ENCODE data around the gene HNRNPAB.

- no peak for TF ChIP-seq EGR1 (IDR thresholded peaks at IDR 0.05)
- no peak for TF ChIP-seq RAD21 (IDR thresholded peaks at IDR 0.05; ENCODE audit: low read depth)
- no peak for TF ChIP-seq TAF1 (IDR thresholded peaks at IDR 0.05; ENCODE audit: low read depth)
- peak; percentile 42; the same call in 1 of the 2 replicates for TF ChIP-seq USF1 (IDR thresholded peaks at IDR 0.05)
- TF ChIP-seq EP300 (IDR thresholded peaks at IDR 0.05; ENCODE audit: borderline replicate concordance) = no peak
- TF ChIP-seq, protein P1, sequence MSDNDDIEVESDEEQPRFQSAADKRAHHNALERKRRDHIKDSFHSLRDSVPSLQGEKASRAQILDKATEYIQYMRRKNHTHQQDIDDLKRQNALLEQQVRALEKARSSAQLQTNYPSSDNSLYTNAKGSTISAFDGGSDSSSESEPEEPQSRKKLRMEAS (IDR thresholded peaks at IDR 0.05) = no peak; the same call in 1 of the 2 replicates
- no peak for TF ChIP-seq YY1 (IDR thresholded peaks at IDR 0.05; ENCODE audit: low read depth)
- TF ChIP-seq CEBPB (IDR thresholded peaks at IDR 0.05) = no peak
- TF ChIP-seq FOXM1 (IDR thresholded peaks at IDR 0.05; ENCODE audit: borderline replicate concordance, low read depth) = no peak
- TF ChIP-seq TCF12 (IDR thresholded peaks at IDR 0.05; ENCODE audit: low read depth) = no peak
These were observed 27.3 kb downstream of the HNRNPAB start for GRCh38 chr5:178231539-178232123.

Measured in Ishikawa (cell line).